HepG2 (cell line): Measurements from ENCODE around the gene SLC12A5.

ENCODE experiments used
- EZH2 ChIP-seq: conservative IDR thresholded peaks from 2 replicates; pipeline ENCODE4 v1.6.1; 2012; ENCODE audit warnings: mild to moderate bottlenecking, low read depth, low read length, moderate library complexity
- GABPA ChIP-seq, 2 experiments: IDR thresholded peaks; 2 replicates each; pipeline ENCODE4 v1.6.1; 2011 to 2016; ENCODE audit warnings: low read depth in 2 of 2, low read length in 1 of 2, missing biosample characterization in 1 of 2, missing genetic modification characterization in 1 of 2
- MEF2D ChIP-seq: sonication (generic); formaldehyde crosslinking; IDR thresholded peaks from 2 replicates; pipeline ENCODE4 v1.5.1; 2020; ENCODE audit warnings: mild to moderate bottlenecking, missing genetic modification reagents
- ZNF740 ChIP-seq: sonication (generic); formaldehyde crosslinking; IDR thresholded peaks from 2 replicates; pipeline ENCODE4 v1.4.0; 2020; ENCODE audit warnings: missing genetic modification reagents

GRCh38 chr20:46087161-46087560 lies 58.1 kb downstream of the SLC12A5 start:
- no peak for TF ChIP-seq MEF2D (CRISPR knock-in tag)
- no peak for TF ChIP-seq GABPA (IDR thresholded peaks at IDR 0.05; ENCODE audit: low read depth, low read length)
- no peak for TF ChIP-seq GABPA (CRISPR knock-in tag; IDR thresholded peaks at IDR 0.05; ENCODE audit: low read depth)
- TF ChIP-seq ZNF740 (CRISPR knock-in tag) = no peak
- TF ChIP-seq EZH2 = no peak
